ENCODE data around the gene DNAJC4. TPM values are rescaled to one million over a fixed set of nuclear protein-coding genes. Genes with fewer than 3 reads are reported as not detected.

DNAJC4 gene
- total and polyA plus RNA-seq, 2 experiments from 2014 or later, result 12.8 to 58.4 TPM

DNA sequence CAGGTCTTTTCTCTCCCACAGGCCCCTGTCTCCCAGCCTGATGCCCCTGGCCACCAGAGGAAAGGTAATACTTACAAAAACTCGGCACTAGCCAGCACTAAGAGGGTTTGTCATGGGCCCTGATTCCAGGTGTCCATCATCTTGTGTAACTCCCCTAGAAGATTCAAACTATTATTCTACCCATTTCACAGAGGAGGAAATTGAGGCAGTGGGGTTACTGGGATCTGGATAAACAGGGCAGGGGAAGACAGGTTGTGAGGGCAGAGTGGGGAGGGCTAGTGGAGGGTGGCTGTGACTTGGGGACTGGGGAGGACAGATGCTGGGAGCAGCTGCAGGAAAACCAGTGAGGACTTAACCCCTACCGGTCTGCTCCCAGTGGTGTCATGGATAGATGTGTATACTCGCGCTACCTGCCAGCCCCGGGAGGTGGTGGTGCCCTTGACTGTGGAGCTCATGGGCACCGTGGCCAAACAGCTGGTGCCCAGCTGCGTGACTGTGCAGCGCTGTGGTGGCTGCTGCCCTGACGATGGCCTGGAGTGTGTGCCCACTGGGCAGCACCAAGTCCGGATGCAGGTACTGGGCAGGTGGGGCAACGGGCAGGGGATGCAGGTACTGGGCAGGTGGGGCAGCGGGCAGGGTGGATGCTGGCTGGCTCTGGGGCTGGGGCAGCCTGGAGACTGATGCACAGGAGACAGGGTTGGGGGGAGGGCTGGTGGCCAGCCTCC is 5.3 kb downstream of the DNAJC4 start:
- DNase-seq (ENCODE audit: low spot score), result no peak
- TF ChIP-seq EZH2phosphoT487 (IDR thresholded peaks at IDR 0.05; ENCODE audit: low read depth, severe bottlenecking, unreplicated experiment) (no peak), EZH2 (IDR thresholded peaks at IDR 0.05; ENCODE audit: borderline replicate concordance) (no peak)
- TF ChIP-seq, protein P1, sequence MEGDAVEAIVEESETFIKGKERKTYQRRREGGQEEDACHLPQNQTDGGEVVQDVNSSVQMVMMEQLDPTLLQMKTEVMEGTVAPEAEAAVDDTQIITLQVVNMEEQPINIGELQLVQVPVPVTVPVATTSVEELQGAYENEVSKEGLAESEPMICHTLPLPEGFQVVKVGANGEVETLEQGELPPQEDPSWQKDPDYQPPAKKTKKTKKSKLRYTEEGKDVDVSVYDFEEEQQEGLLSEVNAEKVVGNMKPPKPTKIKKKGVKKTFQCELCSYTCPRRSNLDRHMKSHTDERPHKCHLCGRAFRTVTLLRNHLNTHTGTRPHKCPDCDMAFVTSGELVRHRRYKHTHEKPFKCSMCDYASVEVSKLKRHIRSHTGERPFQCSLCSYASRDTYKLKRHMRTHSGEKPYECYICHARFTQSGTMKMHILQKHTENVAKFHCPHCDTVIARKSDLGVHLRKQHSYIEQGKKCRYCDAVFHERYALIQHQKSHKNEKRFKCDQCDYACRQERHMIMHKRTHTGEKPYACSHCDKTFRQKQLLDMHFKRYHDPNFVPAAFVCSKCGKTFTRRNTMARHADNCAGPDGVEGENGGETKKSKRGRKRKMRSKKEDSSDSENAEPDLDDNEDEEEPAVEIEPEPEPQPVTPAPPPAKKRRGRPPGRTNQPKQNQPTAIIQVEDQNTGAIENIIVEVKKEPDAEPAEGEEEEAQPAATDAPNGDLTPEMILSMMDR (IDR thresholded peaks at IDR 0.05; ENCODE audit: poor library complexity), result no peak
- Histone ChIP-seq H3K27ac (no peak overlapping the region), H2AFZ (no peak overlapping the region), H3K27me3 (no peaks in the 10 kb centered on the region), H3K36me3 (replicated peaks; ENCODE audit: insufficient read depth, low read depth) (no peaks in the 10 kb centered on the region), H3K4me1 (ENCODE audit: insufficient read depth) (peaks cover 14% of the 10 kb centered on the region), H3K79me2 (peaks cover 24% of the 10 kb centered on the region), H3K9me3 (ENCODE audit: low read depth) (no peaks in the 10 kb centered on the region), H3K4me3 (peak overlapping the region; percentile 87), H4K20me1 (ENCODE audit: insufficient read depth, poor library complexity, severe bottlenecking) (peaks cover 10% of the 10 kb centered on the region), H3K9me2 (replicated peaks; ENCODE audit: insufficient read depth) (no peaks in the 10 kb centered on the region), H3K4me2 (peak overlapping the region; percentile 97)
- WGBS (ENCODE audit: low lambda C conversion rate, missing lambda C conversion rate), result 92% methylated on average over 11 of the region's 12 CpGs

DNA sequence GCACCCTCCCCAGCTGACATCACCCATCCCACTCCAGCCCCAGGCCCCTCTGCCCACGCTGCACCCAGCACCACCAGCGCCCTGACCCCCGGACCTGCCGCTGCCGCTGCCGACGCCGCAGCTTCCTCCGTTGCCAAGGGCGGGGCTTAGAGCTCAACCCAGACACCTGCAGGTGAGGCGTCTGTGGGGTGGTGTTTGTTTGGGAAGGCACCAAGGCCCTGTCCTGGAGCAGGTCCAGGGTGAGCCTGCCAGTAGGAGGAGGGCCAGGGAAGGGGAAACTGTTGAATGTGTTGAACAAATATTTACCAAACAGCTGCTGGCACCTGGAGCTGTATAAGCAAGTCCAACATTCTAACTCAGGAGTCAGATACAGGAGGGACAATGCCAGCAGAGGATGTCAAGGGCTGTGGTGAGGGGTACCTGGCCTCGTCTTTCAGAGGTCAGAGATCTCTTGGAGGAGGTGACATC is 7.2 kb downstream of the DNAJC4 start:
- no peaks in the 10 kb centered on the region for H3K36me3 ChIP-seq (replicated peaks; ENCODE audit: insufficient read depth, low read depth)
- TF ChIP-seq EZH2 (IDR thresholded peaks at IDR 0.05; ENCODE audit: borderline replicate concordance) (no peak), EZH2phosphoT487 (IDR thresholded peaks at IDR 0.05; ENCODE audit: low read depth, severe bottlenecking, unreplicated experiment) (no peak)
- TF ChIP-seq, protein P1 (IDR thresholded peaks at IDR 0.05; ENCODE audit: poor library complexity), result no peak
- peak overlapping the region; percentile 52 for H3K27ac ChIP-seq
- peaks cover 18% of the 10 kb centered on the region for H3K4me1 ChIP-seq (ENCODE audit: insufficient read depth)
- no peaks in the 10 kb centered on the region for H3K27me3 ChIP-seq
- no peak overlapping the region for H3K4me3 ChIP-seq
- peak; percentile 74 for DNase-seq (ENCODE audit: low spot score)
- peaks cover 21% of the 10 kb centered on the region for H3K79me2 ChIP-seq
- peaks cover 10% of the 10 kb centered on the region for H4K20me1 ChIP-seq (ENCODE audit: insufficient read depth, poor library complexity, severe bottlenecking)
- no peaks in the 10 kb centered on the region for H3K9me3 ChIP-seq (ENCODE audit: low read depth)
- peak overlapping the region; percentile 35 for H3K4me2 ChIP-seq
- WGBS (ENCODE audit: low lambda C conversion rate, missing lambda C conversion rate), result 66% methylated on average over 12 of the region's 12 CpGs
- no peaks in the 10 kb centered on the region for H3K9me2 ChIP-seq (replicated peaks; ENCODE audit: insufficient read depth)
- no peak overlapping the region for H2AFZ ChIP-seq

- WGBS (ENCODE audit: low lambda C conversion rate, missing lambda C conversion rate), result 97% methylated on average over 9 of the region's 9 CpGs
- no peaks in the 10 kb centered on the region for H3K27me3 ChIP-seq
- H3K79me2 ChIP-seq, result peaks cover 26% of the 10 kb centered on the region
- H3K27ac ChIP-seq, result peak overlapping the region; percentile 31
- H2AFZ ChIP-seq, result no peak overlapping the region
- H3K9me3 ChIP-seq (ENCODE audit: low read depth), result no peaks in the 10 kb centered on the region
- no peaks in the 10 kb centered on the region for H3K9me2 ChIP-seq (replicated peaks; ENCODE audit: insufficient read depth)
- no peak for DNase-seq (ENCODE audit: low spot score)
- no peak for TF ChIP-seq EZH2 (IDR thresholded peaks at IDR 0.05; ENCODE audit: borderline replicate concordance)
- TF ChIP-seq, protein P1 (IDR thresholded peaks at IDR 0.05; ENCODE audit: poor library complexity), result no peak
- H3K4me1 ChIP-seq (ENCODE audit: insufficient read depth), result peaks cover 20% of the 10 kb centered on the region
- no peaks in the 10 kb centered on the region for H3K36me3 ChIP-seq (replicated peaks; ENCODE audit: insufficient read depth, low read depth)
- H3K4me2 ChIP-seq, result no peak overlapping the region
- no peak overlapping the region for H3K4me3 ChIP-seq
- H4K20me1 ChIP-seq (ENCODE audit: insufficient read depth, poor library complexity, severe bottlenecking), result peaks cover 10% of the 10 kb centered on the region
Observed at GRCh38 chr11:64238076-64238475, 7.7 kb downstream of the DNAJC4 start.

Measured in hepatocyte (in vitro differentiated cells).